ENCODE data around the gene RIMBP2.

RIMBP2 gene

GRCh38 chr12:130429656-130430505, 286.2 kb downstream of the RIMBP2 start:
- Mint-ChIP-seq H3K4me1 (ENCODE audit: low read depth) (no peaks in the 10 kb centered on the region), H3K9me3 (ENCODE audit: low read depth) (no peaks in the 10 kb centered on the region), H3K36me3 (no peaks in the 10 kb centered on the region), H3K27ac (no peak overlapping the region), H3K27me3 (no peaks in the 10 kb centered on the region), H3K4me3 (no peak overlapping the region)

GRCh38 chr12:130428116-130428515, 288.0 kb downstream of the RIMBP2 start:
- no peaks in the 10 kb centered on the region for H3K36me3 Mint-ChIP-seq
- no peaks in the 10 kb centered on the region for H3K9me3 Mint-ChIP-seq (ENCODE audit: low read depth)
- no peak overlapping the region for H3K27ac Mint-ChIP-seq
- no peak overlapping the region for H3K4me3 Mint-ChIP-seq
- H3K4me1 Mint-ChIP-seq (ENCODE audit: low read depth), result no peaks in the 10 kb centered on the region
- H3K27me3 Mint-ChIP-seq, result no peaks in the 10 kb centered on the region

DNA sequence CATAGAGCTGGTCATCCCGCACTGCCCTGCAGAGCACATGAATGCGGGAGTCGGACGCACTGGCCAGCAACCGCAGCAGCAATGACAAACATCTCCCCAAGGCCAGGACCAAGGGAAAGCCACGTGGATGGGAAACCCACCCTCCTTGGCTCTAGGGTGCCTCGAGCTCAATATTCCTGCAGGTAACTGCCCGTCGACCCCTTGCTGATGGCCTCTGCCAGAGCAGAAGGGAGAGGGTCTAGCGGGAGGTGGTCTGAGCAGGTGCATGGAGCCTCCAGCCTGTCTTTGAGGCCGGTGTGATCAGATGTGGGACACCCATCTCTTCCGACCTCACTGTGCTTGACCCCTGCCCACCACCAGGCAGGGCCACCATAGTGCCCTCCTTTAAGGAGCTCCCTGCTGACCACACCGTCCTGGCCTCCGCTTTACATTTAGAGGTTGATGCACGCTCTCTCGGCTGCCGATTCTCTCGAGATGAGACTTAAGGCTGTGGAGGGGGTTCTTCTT, 288.7 kb downstream of the RIMBP2 start:
- H3K27ac Mint-ChIP-seq, result no peak overlapping the region
- H3K4me3 Mint-ChIP-seq, result no peak overlapping the region
- H3K27me3 Mint-ChIP-seq, result no peaks in the 10 kb centered on the region
- H3K4me1 Mint-ChIP-seq (ENCODE audit: low read depth), result no peaks in the 10 kb centered on the region
- H3K9me3 Mint-ChIP-seq (ENCODE audit: low read depth), result no peaks in the 10 kb centered on the region
- H3K36me3 Mint-ChIP-seq, result no peaks in the 10 kb centered on the region

DNA sequence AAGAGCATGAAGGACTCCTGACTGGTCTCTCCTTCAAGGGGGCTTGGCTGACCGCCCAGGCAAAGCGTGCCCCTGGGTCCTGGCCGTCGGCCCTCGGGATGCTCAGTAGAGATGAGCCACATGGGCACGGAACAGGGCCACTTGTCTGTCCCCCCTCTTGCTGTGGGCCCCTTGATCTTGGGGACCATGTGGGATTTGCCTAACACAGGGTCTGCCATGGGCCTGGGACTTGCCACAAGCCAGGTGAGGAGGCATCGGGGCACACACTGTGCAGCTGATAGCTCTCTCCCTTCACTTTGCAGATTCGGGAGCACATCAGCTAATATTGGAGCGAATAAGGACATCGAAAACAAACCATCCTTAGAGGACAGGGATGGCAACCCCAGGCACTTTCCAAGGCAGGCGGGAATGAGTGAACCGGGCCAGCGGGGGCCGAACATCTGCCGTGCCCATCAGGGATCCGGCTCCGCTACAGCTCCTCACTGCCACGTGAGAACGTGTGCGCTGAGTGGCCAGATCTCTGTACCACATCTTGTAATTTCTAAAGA, 290.3 kb downstream of the RIMBP2 start:
- no peaks in the 10 kb centered on the region for H3K36me3 Mint-ChIP-seq
- H3K9me3 Mint-ChIP-seq (ENCODE audit: low read depth), result no peaks in the 10 kb centered on the region
- no peak overlapping the region for H3K4me3 Mint-ChIP-seq
- no peaks in the 10 kb centered on the region for H3K27me3 Mint-ChIP-seq
- no peaks in the 10 kb centered on the region for H3K4me1 Mint-ChIP-seq (ENCODE audit: low read depth)
- no peak overlapping the region for H3K27ac Mint-ChIP-seq

DNA sequence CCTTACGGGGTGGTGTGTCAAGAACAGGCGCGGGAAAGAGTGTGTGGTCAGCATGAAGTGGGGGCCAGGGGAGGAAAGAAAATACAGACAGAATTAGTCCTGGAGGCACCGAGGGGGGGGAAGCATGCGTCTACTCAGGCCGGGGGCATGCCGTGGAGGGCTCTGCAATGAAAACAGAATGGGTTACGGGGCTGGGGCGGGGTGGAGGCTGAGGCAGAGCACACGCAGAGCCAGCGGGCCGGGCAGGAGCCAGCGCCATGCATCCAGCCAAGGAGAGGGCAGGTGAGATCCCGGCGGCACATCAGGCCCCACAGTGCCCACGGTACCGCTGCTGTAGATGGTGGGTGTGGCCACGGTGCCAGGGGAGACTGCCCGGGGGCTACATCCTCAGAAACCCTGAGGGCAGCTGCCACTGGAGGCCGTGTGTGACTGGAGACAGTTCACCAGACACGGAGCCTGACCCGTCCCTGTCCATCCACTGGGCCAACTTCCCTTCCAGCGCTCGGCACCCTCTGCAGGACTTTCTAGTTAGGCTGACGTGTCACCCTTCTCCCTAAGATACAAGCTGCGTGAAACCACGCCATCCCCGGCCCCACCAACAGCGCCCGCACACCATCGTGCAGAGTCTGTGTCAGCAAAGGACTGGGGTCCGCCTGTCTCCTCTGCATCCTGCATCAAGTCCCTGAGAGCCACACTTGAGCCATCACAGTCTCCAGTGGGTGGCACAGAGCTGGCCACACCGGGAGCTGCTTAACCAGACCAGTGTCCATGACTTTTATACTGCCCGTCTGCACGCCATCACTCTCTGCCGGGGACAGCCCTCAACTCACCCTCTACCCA, 291.0 kb downstream of the RIMBP2 start:
- H3K36me3 Mint-ChIP-seq, result no peaks in the 10 kb centered on the region
- H3K9me3 Mint-ChIP-seq (ENCODE audit: low read depth), result no peaks in the 10 kb centered on the region
- H3K4me3 Mint-ChIP-seq, result no peak overlapping the region
- H3K27me3 Mint-ChIP-seq, result peaks cover under 1% of the 10 kb centered on the region
- no peaks in the 10 kb centered on the region for H3K4me1 Mint-ChIP-seq (ENCODE audit: low read depth)
- H3K27ac Mint-ChIP-seq, result no peak overlapping the region

DNA sequence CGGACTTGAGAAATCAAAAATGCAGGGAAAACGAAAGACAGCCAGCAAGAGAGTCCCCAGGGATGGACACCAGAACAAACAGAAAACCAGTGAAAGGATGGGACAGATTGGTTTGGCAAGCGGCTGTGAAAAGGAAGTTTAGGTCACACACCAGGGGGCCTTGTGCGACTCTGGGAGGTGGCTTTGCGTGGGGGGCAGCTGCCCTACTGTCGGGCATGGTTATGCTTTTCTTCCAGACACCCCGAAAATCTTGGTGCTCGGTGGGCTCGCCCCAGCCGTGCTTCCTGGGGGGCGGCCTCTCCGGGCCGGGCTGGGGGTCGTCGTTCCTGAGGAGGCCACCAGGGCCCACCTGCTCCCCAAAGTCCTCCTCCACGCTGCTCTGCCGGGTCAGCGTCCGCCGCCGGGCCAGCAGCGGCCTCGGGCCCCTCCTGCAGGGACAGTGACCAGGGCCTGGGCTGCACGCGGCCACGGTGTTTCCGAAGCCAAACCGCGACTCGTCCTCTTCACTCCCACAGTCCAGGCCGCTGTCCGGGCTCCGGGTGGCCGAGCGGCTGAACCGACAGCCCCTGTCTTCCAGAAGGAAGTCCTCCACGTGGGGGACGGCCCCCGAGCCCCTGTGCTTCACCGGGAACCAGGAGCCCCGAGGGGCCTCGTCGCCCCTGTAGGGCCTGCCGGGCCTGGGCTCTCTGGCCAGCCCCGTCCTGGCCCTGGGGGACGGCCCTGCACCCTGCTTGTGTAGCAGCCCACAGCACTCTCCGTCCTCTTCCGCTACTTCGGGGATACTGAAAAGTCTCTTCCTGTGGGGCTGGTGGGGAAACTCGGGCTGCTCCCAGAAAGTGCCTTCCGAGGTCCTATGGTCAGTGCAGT, 291.9 kb downstream of the RIMBP2 start:
- H3K9me3 Mint-ChIP-seq (ENCODE audit: low read depth), result no peaks in the 10 kb centered on the region
- peaks cover 3% of the 10 kb centered on the region for H3K27me3 Mint-ChIP-seq
- no peaks in the 10 kb centered on the region for H3K36me3 Mint-ChIP-seq
- no peak overlapping the region for H3K4me3 Mint-ChIP-seq
- H3K27ac Mint-ChIP-seq, result no peak overlapping the region
- no peaks in the 10 kb centered on the region for H3K4me1 Mint-ChIP-seq (ENCODE audit: low read depth)

DNA sequence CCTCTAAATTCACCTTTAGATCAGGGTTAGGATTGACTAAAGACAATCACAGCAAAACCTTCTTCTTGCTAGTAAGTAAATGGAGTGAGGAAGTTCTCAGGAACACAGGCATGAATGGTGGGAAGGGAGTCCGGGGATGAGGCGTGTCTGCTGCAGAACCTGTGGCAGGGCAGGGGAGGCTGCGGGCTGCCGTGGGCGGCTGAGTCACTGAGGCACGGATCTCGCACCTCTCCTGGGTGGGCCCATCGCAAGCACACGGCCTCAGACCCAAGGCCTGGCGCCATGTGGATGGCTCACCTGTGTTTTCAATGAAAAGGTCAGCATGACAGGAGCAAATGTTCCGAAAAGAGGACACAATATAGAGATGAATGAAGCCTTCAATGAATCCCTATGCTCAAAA, 293.0 kb downstream of the RIMBP2 start:
- no peaks in the 10 kb centered on the region for H3K9me3 Mint-ChIP-seq (ENCODE audit: low read depth)
- no peaks in the 10 kb centered on the region for H3K4me1 Mint-ChIP-seq (ENCODE audit: low read depth)
- no peak overlapping the region for H3K27ac Mint-ChIP-seq
- H3K27me3 Mint-ChIP-seq, result peaks cover 3% of the 10 kb centered on the region
- H3K36me3 Mint-ChIP-seq, result no peaks in the 10 kb centered on the region
- no peak overlapping the region for H3K4me3 Mint-ChIP-seq

GRCh38 chr12:130422676-130423075, 293.4 kb downstream of the RIMBP2 start:
- Mint-ChIP-seq H3K4me3 (no peak overlapping the region), H3K27ac (no peak overlapping the region), H3K36me3 (no peaks in the 10 kb centered on the region), H3K9me3 (ENCODE audit: low read depth) (no peaks in the 10 kb centered on the region), H3K4me1 (ENCODE audit: low read depth) (no peaks in the 10 kb centered on the region), H3K27me3 (peaks cover 3% of the 10 kb centered on the region)

DNA sequence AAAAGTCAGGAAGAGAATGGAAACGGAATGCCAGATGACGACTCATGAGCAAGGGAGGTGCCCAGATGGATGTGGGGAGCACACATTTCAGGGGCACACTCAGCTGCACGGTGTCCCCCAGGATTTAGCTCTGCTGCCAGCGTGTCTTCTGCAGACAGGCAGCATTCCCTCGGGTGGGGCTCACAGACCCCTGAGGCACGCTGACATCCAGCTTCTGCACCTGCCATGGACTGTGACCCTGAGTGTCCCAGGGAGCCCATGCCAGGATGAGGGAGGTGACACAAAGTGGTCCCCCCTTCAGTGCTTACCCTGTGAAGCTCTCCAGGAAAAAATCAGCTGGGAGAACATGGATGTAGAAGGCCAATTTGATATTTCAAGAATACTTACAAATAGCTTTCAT, 294.2 kb downstream of the RIMBP2 start:
- Mint-ChIP-seq H3K4me3 (no peak overlapping the region), H3K4me1 (ENCODE audit: low read depth) (no peaks in the 10 kb centered on the region), H3K9me3 (ENCODE audit: low read depth) (no peaks in the 10 kb centered on the region), H3K27ac (no peak overlapping the region), H3K36me3 (no peaks in the 10 kb centered on the region), H3K27me3 (peaks cover 3% of the 10 kb centered on the region)

DNA sequence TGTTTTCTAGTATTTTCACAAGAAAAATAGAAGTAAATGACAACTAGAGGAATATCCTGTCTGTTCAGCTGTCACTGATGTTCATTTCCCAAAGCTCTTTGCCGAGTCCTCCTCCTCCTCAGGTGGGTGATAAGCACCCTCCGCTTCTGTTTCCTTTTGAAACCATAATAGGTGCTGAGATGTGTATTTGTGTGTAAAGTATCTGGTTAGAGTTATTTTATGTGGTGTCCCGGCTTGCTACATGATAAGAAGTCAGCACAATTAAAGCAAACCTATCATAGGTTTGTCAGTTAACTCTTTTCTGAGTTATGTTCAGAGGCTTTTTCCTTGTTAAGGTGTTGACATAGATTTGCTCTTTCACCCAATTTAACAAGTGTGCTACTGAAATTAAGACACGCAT, 296.0 kb downstream of the RIMBP2 start:
- Mint-ChIP-seq H3K36me3 (no peaks in the 10 kb centered on the region), H3K9me3 (ENCODE audit: low read depth) (no peaks in the 10 kb centered on the region), H3K4me1 (ENCODE audit: low read depth) (no peaks in the 10 kb centered on the region), H3K4me3 (no peak overlapping the region), H3K27ac (no peak overlapping the region), H3K27me3 (peaks cover 6% of the 10 kb centered on the region)

GRCh38 chr12:130419116-130419515, 297.0 kb downstream of the RIMBP2 start:
- no peaks in the 10 kb centered on the region for H3K4me1 Mint-ChIP-seq (ENCODE audit: low read depth)
- H3K9me3 Mint-ChIP-seq (ENCODE audit: low read depth), result no peaks in the 10 kb centered on the region
- H3K27me3 Mint-ChIP-seq, result peaks cover 6% of the 10 kb centered on the region
- no peak overlapping the region for H3K27ac Mint-ChIP-seq
- H3K4me3 Mint-ChIP-seq, result no peak overlapping the region
- H3K36me3 Mint-ChIP-seq, result no peaks in the 10 kb centered on the region

DNA sequence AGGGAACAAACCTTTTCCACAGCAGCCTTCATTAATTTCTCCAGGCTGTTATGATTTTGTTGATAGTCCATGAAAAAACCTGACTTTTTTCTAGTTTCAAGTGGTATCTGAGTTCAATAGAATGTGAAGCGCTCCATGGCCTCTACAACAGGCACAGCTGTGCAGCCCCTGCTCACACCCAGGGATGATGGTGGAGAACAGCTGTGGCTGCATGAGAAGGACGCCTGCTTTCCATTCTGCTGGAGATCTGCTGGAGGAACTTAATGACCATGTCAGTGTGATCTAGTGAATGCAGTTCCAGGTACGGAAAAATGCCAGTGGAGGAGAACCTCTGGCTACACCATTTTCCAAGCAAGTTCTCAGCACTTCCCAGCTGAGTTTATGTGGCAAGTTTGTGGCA, 297.8 kb downstream of the RIMBP2 start:
- Mint-ChIP-seq H3K36me3 (no peaks in the 10 kb centered on the region), H3K4me3 (no peak overlapping the region), H3K9me3 (ENCODE audit: low read depth) (no peaks in the 10 kb centered on the region), H3K4me1 (ENCODE audit: low read depth) (no peaks in the 10 kb centered on the region), H3K27me3 (peaks cover 6% of the 10 kb centered on the region), H3K27ac (no peak overlapping the region)

DNA sequence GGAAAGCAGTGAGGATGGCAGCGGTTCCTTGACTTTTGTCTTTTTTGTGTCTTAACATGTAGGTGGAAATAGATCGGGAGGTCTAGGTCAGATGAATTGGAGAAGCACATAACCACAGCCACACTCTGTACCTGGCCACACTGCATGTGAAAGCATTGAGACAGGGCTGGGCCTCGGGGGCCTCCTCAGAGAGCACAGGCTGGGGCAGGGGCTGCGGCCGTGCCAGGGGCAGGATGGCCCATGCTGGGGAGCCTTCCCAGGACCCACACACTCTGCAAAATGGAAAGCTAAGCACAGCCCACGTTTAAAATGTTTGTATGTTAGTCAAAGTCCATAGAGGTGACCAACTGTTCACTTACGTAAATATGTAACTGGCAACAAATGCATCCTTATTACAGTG, 301.7 kb downstream of the RIMBP2 start:
- no peaks in the 10 kb centered on the region for H3K9me3 Mint-ChIP-seq (ENCODE audit: low read depth)
- H3K27ac Mint-ChIP-seq, result no peak overlapping the region
- peaks cover 6% of the 10 kb centered on the region for H3K27me3 Mint-ChIP-seq
- no peaks in the 10 kb centered on the region for H3K4me1 Mint-ChIP-seq (ENCODE audit: low read depth)
- H3K36me3 Mint-ChIP-seq, result no peaks in the 10 kb centered on the region
- H3K4me3 Mint-ChIP-seq, result no peak overlapping the region

DNA sequence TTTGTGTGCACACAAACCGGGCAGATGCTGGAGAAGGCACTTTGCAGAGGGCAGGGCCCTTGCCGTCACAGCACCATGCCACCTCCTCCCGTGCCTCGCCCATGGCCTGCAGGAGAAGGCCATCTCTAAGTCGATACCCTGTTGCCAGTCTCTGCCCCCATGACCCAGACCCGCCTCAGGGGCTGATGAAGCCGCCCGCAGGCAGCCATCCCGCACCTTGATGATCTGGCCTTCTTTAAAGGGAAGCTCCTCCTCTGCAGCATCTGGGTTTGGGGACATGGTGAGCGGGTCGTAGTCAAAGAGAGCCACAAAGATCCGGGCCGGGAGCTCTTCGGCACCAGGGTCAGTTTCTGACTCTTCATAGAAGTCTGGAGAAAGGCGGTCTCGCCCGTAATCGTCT, 302.2 kb downstream of the RIMBP2 start:
- Mint-ChIP-seq H3K4me1 (ENCODE audit: low read depth) (no peaks in the 10 kb centered on the region), H3K36me3 (no peaks in the 10 kb centered on the region), H3K4me3 (no peak overlapping the region), H3K27ac (no peak overlapping the region), H3K27me3 (peaks cover 6% of the 10 kb centered on the region), H3K9me3 (ENCODE audit: low read depth) (no peaks in the 10 kb centered on the region)

Data from activated naive CD8-positive, alpha-beta T cell (primary cell).